Coronary artery (tissue), 2 donors: Measurements from ENCODE around the gene SNRPB2.

Source experiments
- DNase-seq: peaks from one replicate; pipeline ENCODE4 v3.0.0-alpha.2; 2017; ENCODE audit warnings: low spot score
- H3K27ac ChIP-seq, 2 donors: fragments of 200-600 bp; sonication (generic); one replicate each; pipeline ENCODE4 v1.5.1; 2016 to 2019
- H3K4me3 ChIP-seq: fragments of 200-600 bp; sonication (generic); 2 replicates; pipeline ENCODE4 v1.5.1; 2016; ENCODE audit warnings: mild to moderate bottlenecking, moderate library complexity
- CTCF ChIP-seq: fragments of 200-600 bp; sonication (generic); IDR thresholded peaks from one replicate; pipeline ENCODE4 v1.5.1; 2019; ENCODE audit warnings: antibody characterized with exemption

SNRPB2 gene

GRCh38 chr20:16747291-16747811 is 17.5 kb downstream of the SNRPB2 start:
- no peak for DNase-seq
- TF ChIP-seq CTCF, result no peak
- H3K4me3 ChIP-seq, result no peak overlapping the region
- no peak overlapping the region for H3K27ac ChIP-seq

GRCh38 chr20:16748308-16748900 is 18.6 kb downstream of the SNRPB2 start, which contains the start of gene OTOR:
Gene OTOR (plus strand): TSS chr20:16748358. CDS start chr20:16748402, 44 bp downstream.
- H3K27ac ChIP-seq, result no peak within 1 kb of the TSS
- no peak for TF ChIP-seq CTCF
- DNase-seq, result no peak
- H3K4me3 ChIP-seq, result no peak within 1 kb of the TSS

- TF ChIP-seq CTCF, result no peak
- H3K27ac ChIP-seq, result no peak overlapping the region
- H3K4me3 ChIP-seq, result no peak overlapping the region
- DNase-seq, result no peak
These were observed 19.7 kb downstream of the SNRPB2 start for GRCh38 chr20:16749573-16749972.

- no peak overlapping the region for H3K27ac ChIP-seq
- no peak overlapping the region for H3K4me3 ChIP-seq
- DNase-seq, result no peak
- TF ChIP-seq CTCF, result no peak
These were observed 22.3 kb downstream of the SNRPB2 start for GRCh38 chr20:16752082-16752481.

GRCh38 chr20:16752901-16753300 is 23.1 kb downstream of the SNRPB2 start:
- Histone ChIP-seq H3K27ac (no peak overlapping the region), H3K4me3 (no peak overlapping the region)
- TF ChIP-seq CTCF, result no peak
- DNase-seq, result no peak

- DNase-seq, result no peak
- no peak for TF ChIP-seq CTCF
- no peak overlapping the region for H3K4me3 ChIP-seq
- H3K27ac ChIP-seq, result no peak overlapping the region
These were observed 28.8 kb downstream of the SNRPB2 start for GRCh38 chr20:16758454-16759180.

GRCh38 chr20:16759181-16759563 is 29.3 kb downstream of the SNRPB2 start:
- H3K27ac ChIP-seq, result no peak overlapping the region
- no peak for TF ChIP-seq CTCF

More at GRCh38 chr20:16759181-16759563, 29.3 kb downstream of the SNRPB2 start:
- no peak overlapping the region for H3K4me3 ChIP-seq
- DNase-seq, result no peak
